Kidney (tissue), 14 donors: ENCODE results near the gene CSF2RB. TPM values are rescaled to one million over a fixed set of nuclear protein-coding genes. Genes with fewer than 3 reads are reported as not detected.
A peak's percentile ranks its signal among the peaks of the same experiment; 100 is the strongest.

Source experiments
- DNase-seq, 5 donors: peaks; one replicate each; pipeline ENCODE4 v3.0.0-alpha.2; 2013 to 2020
- FAIRE-seq: peaks from 2 replicates; lab custom pipeline; 2012; peaks lifted over from hg19 to GRCh38; lab: Jason Lieb, UNC
- H3K27ac ChIP-seq, 2 donors: one replicate each; pipeline ENCODE4 v1.7.0; 2013; ENCODE audit warnings: low read depth in 2 of 2, low read length in 2 of 2, inconsistent platforms in 1 of 2
- H3K27me3 ChIP-seq: one replicate; pipeline ENCODE4 v1.7.1; 2013; ENCODE audit warnings: low read length, inconsistent platforms; ENCODE audit not compliant: control insufficient read depth, insufficient read depth
- H3K36me3 ChIP-seq, 3 donors: one replicate each; pipeline versions ENCODE4 v1.7.0 to v1.7.1; 2013; ENCODE audit warnings: low read length in 3 of 3, control low read depth in 1 of 3, inconsistent platforms in 1 of 3; ENCODE audit not compliant: insufficient read depth in 3 of 3, control insufficient read depth in 2 of 3
- H3K4me1 ChIP-seq, 3 donors: one replicate each; pipeline versions ENCODE4 v1.7.0 to v1.7.1; 2013; ENCODE audit warnings: low read length in 3 of 3, inconsistent platforms in 1 of 3, low read depth in 1 of 3; ENCODE audit not compliant: control insufficient read depth in 2 of 3, insufficient read depth in 2 of 3
- H3K4me3 ChIP-seq, 3 donors: one replicate each; pipeline versions ENCODE4 v1.7.0 to v1.8.1; 2013; ENCODE audit warnings: low read length in 3 of 3, control low read depth in 1 of 3, inconsistent platforms in 1 of 3
- H3K9ac ChIP-seq, 3 donors: one replicate each; pipeline versions ENCODE4 v1.7.0 to v1.7.1; 2013; ENCODE audit warnings: low read length in 3 of 3, control low read depth in 1 of 3, inconsistent platforms in 1 of 3
- H3K9me3 ChIP-seq, 3 donors: one replicate each; pipeline versions ENCODE4 v1.7.0 to v1.7.1; 2013; ENCODE audit warnings: low read length in 3 of 3, control low read depth in 1 of 3, inconsistent platforms in 1 of 3; ENCODE audit not compliant: control insufficient read depth in 2 of 3, insufficient read depth in 1 of 3
- intact Hi-C: fragments of 100-400 bp; cut with DNase I; formaldehyde crosslinking; loops from one replicate; pipeline ENCODE4 v1.11.1; 2022
- polyA plus RNA-seq: library from polyadenylated mRNA; stranded (reverse); fragments of 350-450 nt; fragmentation: Illumina TruSeq; extraction: RNeasy Lipid Tissue Mini Kit (QIAGEN cat#74804); gene quantifications from one replicate; pipeline ENCODE4 v1.2.3, GENCODE V29; 2014; ENCODE audit warnings: low read depth, low replicate concordance; ENCODE audit not compliant: insufficient read depth
- total RNA-seq: library from RNA; stranded (reverse); fragmentation: NEBNext Ultra II Directional; extraction: Animal tissue kit (Norgen Biotek cat#: 25700); gene quantifications from one replicate; pipeline ENCODE4 v1.2.1, GENCODE V29; 2021
- TF ChIP-seq, protein P1 (sequence below): IDR thresholded peaks from 3 replicates; pipeline ENCODE4 v1.5.1; 2012; ENCODE audit warnings: mild to moderate bottlenecking, moderate library complexity, borderline replicate concordance; ENCODE audit not compliant: insufficient read depth; ENCODE audit errors: extremely low read depth
- donor health status: control.
- donor health status: control.
- donor health status: control.
- donor health status: control.
- donor health status: control.
- donor health status: DM: yes; HTN: yes; CAD: no.
- donor health status: Normal renal cell carcinoma (clear cell type).

Gene CSF2RB
- total and polyA plus RNA-seq, 2 donors from 2014 or later, result 1.0 to 11.4 TPM

DNA sequence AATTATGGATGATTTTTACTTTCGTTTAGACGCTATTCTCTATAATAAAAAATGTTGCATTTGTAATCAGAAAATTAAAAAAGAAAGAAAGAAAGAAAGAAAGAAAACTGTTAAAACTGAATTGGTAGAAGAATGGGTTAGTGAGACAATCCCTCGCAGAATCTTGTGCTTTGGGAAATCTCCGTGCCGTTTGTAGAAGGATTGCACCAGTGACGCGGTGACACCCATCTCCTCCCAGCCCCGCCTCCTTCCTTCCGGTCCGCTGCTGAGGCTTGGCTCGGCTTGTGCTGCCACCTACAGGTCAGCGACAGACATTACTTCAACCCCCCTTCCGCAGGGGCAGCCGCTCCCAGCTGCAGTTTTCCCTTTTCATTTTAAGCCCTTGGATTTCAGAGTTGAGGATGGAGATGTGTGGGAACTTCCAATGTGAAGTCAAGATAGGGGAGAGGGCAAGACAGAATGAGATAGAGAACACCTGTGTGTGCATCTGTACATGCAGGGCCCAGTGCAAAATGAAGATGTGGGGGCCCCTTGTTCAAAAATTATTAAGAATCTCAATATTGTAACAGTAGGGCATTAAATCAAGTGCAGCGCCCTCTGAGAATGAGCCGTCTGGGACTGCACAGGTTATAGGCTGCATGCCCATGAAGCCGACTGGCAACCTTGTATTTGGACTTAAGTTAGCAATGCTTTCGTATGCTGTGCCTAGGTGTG is 64.7 kb downstream of the CSF2RB start:
- H3K4me1 ChIP-seq, result peaks cover 0 to 4% (median 0%) of the 10 kb centered on the region in 3 donors
- H3K9me3 ChIP-seq, result no peaks in the 10 kb centered on the region
- FAIRE-seq, result peak; percentile 88
- intact Hi-C loops, result no loop called here
- no peak overlapping the region for H3K27ac ChIP-seq
- H3K36me3 ChIP-seq, result no peaks in the 10 kb centered on the region
- H3K9ac ChIP-seq, result peak overlapping the region in 2 of 3 donors; percentile 54
- no peaks in the 10 kb centered on the region for H3K27me3 ChIP-seq
- TF ChIP-seq, protein P1, sequence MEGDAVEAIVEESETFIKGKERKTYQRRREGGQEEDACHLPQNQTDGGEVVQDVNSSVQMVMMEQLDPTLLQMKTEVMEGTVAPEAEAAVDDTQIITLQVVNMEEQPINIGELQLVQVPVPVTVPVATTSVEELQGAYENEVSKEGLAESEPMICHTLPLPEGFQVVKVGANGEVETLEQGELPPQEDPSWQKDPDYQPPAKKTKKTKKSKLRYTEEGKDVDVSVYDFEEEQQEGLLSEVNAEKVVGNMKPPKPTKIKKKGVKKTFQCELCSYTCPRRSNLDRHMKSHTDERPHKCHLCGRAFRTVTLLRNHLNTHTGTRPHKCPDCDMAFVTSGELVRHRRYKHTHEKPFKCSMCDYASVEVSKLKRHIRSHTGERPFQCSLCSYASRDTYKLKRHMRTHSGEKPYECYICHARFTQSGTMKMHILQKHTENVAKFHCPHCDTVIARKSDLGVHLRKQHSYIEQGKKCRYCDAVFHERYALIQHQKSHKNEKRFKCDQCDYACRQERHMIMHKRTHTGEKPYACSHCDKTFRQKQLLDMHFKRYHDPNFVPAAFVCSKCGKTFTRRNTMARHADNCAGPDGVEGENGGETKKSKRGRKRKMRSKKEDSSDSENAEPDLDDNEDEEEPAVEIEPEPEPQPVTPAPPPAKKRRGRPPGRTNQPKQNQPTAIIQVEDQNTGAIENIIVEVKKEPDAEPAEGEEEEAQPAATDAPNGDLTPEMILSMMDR, result peak; percentile 95
- H3K4me3 ChIP-seq, result peak overlapping the region; percentile 52 to 73 (median 68)
- DNase-seq, result peak; percentile 92 to 95 (median 94)

DNA sequence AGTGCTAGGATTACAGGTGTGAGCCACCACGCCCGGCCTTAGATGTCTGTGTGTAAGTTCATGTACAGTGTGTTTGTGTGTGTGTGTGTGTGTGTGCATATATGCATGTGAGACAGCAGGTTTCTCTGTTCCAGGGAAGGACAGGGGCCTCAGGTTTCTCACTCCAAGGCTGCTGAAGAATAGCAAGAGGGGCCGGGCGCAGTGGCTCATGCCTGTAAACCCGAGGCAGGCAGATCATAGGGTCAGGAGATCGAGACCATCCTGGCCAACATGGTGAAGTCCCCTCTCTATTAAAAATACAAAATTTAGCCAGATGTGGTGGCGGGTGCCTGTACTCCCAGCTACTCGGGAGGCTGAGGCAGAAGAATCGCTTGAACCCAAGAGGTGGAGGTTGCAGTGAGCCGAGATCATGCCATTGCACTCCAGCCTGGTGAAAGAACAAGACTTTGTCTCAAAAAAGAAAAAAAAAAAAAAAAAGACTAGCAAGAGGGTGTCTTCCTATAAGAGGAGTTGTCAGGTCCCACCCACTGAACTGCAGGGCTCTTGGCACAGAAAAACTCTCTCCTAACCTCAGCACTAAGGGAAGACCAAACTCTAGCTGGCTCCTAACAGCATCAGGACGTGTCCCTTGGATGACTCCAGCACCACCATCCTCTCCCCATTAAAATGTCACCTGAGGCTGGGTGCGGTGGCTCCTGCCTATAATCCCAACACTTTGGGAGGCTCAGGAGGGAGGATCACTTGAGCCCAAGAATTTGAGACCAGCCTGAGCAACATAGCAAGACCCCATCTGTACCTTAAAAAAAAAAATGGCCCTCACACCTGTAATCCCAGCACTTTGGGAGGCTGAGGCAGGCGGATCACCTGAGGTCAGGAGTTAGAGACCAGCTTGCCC is 65.8 kb downstream of the CSF2RB start:
- TF ChIP-seq, protein P1, result no peak
- Histone ChIP-seq H3K9me3 (no peaks in the 10 kb centered on the region), H3K4me1 (peaks cover 0 to 4% (median 0%) of the 10 kb centered on the region in 3 donors), H3K36me3 (no peaks in the 10 kb centered on the region), H3K4me3 (no peak overlapping the region), H3K27ac (no peak overlapping the region), H3K27me3 (no peaks in the 10 kb centered on the region), H3K9ac (no peak overlapping the region)
- FAIRE-seq (no peak), DNase-seq (no peak)
- intact Hi-C loops, result no loop called here

DNA sequence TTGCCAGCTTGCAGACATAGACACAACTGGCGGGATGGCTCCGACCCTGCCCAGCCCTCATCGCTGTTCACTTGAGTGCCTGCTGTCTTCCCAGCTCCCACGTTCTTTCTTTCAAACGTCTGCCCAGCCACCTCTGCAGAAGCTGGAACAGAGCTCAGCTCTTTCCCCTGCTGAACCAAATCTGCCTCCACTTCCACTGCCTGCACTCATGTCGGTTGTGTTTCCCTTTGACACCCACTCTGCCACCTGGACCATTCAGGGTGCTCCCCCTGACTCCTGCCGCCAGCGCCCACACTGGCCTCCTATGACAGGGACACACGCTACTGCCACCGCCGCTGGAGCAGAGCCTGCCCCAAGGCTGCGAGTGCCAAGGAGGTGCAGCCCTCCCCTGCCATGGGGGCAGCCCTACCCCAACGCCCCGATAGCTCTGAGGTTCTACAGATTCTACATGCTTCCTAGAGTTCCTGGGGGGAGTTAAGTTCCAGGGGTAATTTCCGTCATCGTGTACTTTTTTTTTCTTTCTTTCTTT is 67.9 kb downstream of the CSF2RB start:
- Histone ChIP-seq H3K4me3 (no peak overlapping the region), H3K27me3 (no peaks in the 10 kb centered on the region), H3K9ac (no peak overlapping the region), H3K9me3 (peaks cover 0 to 12% (median 8%) of the 10 kb centered on the region in 3 donors), H3K27ac (no peak overlapping the region), H3K36me3 (no peaks in the 10 kb centered on the region), H3K4me1 (peaks cover 0 to 4% (median 0%) of the 10 kb centered on the region in 3 donors)
- TF ChIP-seq, protein P1, result no peak
- DNase-seq (peak in 2 of 5 donors; percentile 26 to 34), FAIRE-seq (no peak)
- intact Hi-C loops, result no loop called here
